SK-N-SH treated with all-trans-retinoic acid at 6 μM for 48 hours (cell line): ENCODE measurements around the gene GTF2IRD1.
"Not testable (repeated sequence)": the region's sequence is repeated elsewhere in the genome, so short reads cannot be mapped to it uniquely, and the experiment has no call there.

ENCODE experiments used
- ARNTL ChIP-seq: fragments of 450-650 bp; formaldehyde crosslinking; IDR thresholded peaks from 2 replicates; pipeline ENCODE4 v1.5.0; 2020; ENCODE audit warnings: low read depth, mild to moderate bottlenecking, moderate library complexity, borderline replicate concordance
- CSRNP3 ChIP-seq: fragments of 250-450 bp; sonication (Bioruptor Pico); IDR thresholded peaks from 2 replicates; pipeline ENCODE4 v1.5.1; 2021; ENCODE audit warnings: mild to moderate bottlenecking, moderate library complexity

- not testable (repeated sequence) for TF ChIP-seq ARNTL, CSRNP3 (CRISPR knock-in tag)
Observed at GRCh38 chr7:74488518-74489030, 34.9 kb downstream of the GTF2IRD1 start.
